Left lobe of liver (tissue), 2 donors: Measurements from ENCODE around the gene CRYGD. TPM values are rescaled to one million over a fixed set of nuclear protein-coding genes. Genes with fewer than 3 reads are reported as not detected.
"Not testable (repeated sequence)": the region's sequence is repeated elsewhere in the genome, so short reads cannot be mapped to it uniquely, and the experiment has no call there.

Experiments used
- ATAC-seq: fragments of 200-7000 bp; cut with Tn5 transposase; one replicate; pipeline ENCODE4 v1.9.1; 2020; ENCODE audit warnings: mild to moderate bottlenecking, moderate library complexity
- DNase-seq: peaks from one replicate; pipeline ENCODE4 v3.0.0-alpha.2; 2020; ENCODE audit warnings: low spot score
- total RNA-seq: library from RNA; stranded (reverse); gene quantifications from one replicate; pipeline ENCODE4 v1.2.1, GENCODE V29; 2021
- donor health status: DM: no; HTN: no; CAD: no; lungs with moderate emphysema.
- donor health status: DM: no; HTN: yes; CAD: no.

Gene CRYGD
- not detected for total RNA-seq

- not testable (repeated sequence) for ATAC-seq, DNase-seq
These were observed at the start of gene CRYGD for GRCh38 chr2:208124013-208124715. TSS of gene CRYGD (minus strand) at chr2:208124524. CDS start at chr2:208124473, 51 bp downstream.

GRCh38 chr2:208172125-208172524, 47.8 kb upstream of the CRYGD start:
- ATAC-seq (no peak), DNase-seq (no peak)

DNA sequence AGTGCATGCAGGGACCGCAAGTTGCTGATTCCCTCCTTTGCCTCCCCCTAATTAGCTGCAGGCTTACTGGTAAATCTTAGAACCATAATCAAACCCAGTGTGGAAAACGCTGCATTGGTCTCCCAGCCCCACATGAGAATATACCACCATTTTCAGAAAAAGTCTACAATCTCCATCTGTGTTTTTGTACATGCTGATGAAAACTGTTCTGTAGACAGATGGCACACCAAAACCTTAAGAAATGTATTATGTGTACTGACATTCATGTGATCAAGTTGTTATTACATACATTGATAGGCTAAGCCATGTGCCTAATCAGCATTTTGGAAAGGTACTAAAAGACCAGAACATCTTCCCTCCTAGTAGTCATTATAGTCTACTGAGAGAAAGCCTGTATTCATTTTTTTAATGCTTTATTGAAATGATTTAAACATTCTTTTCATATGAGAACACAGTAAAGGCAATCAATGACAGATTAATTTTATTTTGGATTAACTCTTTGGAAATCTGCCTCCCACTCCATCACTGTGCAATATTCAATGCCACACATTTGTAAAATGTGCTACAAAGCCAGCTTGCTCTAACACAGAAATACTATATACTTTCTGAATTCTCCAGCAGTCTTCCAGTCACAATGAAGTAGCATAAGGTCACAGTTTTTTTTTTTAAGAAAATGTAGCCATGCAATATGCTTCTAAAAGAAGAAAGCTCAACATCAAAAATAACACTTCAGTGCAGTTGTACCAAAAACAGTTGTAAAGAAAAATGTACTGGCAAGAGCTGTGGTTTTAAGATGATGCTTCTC, 40.8 kb upstream of the CRYGD start:
- ATAC-seq (no peak), DNase-seq (no peak)

- DNase-seq (no peak), ATAC-seq (no peak)
These were observed 39.2 kb upstream of the CRYGD start, which contains the start of gene CRYGA for GRCh38 chr2:208163489-208163888. TSS of gene CRYGA (minus strand) at chr2:208163589. CDS start at chr2:208163556, 33 bp downstream.

DNA sequence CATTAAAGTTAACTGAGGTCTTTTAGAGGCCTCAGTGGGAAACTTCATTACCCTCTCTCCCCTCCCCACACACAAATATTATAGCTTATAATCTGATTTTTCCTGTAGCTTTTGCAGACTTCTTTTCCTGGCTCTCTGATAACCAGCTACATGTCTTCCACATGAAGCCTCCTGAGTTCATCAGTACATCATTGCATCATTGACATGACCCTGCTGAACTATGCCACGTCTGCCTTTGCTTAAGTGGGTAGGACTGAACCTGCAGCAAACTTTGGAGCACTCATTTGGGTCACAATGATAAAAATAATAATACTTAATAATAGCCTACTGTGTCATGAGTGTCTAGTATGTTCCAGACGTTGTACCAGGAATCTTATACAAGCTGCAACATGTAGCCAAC, 32.1 kb upstream of the CRYGD start:
- DNase-seq = no peak
- peak; percentile 72 for ATAC-seq

GRCh38 chr2:208153156-208153555, 28.8 kb upstream of the CRYGD start:
- ATAC-seq (no peak), DNase-seq (no peak)

DNA sequence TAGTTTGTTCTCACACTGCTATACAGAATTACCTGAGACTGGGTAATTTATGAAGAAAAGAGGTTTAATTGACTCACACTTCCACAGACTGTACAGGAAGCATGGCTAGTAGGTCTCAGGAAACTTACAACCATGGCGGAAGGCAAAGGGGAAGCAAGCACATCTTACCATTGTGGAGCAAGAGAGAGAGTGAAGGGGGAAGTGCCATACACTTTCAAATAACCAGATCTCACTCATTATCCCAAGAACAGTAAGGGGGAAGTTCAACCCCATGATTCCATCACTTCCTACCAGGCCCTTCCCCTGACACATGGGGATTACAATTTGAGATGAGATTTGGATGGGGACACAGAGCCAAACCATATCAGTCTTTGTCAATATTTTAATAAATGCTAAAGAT, 26.6 kb upstream of the CRYGD start:
- ATAC-seq = no peak
- DNase-seq = no peak

- DNase-seq (no peak), ATAC-seq (no peak)
These were observed 25.8 kb upstream of the CRYGD start for GRCh38 chr2:208150094-208150493.

GRCh38 chr2:208148803-208149202, 24.5 kb upstream of the CRYGD start:
- ATAC-seq = no peak
- no peak for DNase-seq

DNA sequence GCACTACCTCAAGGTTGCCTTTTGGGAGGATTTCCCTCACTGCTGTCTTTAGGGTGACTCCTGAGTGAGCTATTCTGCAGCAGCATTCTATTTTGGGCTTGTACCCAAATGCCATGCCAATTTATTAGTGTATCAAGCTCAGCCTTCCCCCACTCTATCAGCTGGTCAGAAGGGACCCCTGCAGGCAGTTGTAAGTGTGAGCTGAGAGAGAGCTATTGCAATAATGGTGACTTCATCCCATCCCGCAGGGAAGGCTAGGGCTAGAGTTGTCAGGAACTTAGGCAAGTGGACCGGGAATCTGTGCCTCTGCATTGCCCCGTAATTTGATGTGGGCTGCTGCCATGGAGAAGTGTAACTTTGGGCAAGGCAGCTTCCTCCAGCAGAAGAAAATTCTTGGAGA, 23.4 kb upstream of the CRYGD start:
- ATAC-seq = no peak

GRCh38 chr2:208147008-208147407, 22.7 kb upstream of the CRYGD start:
- ATAC-seq (no peak), DNase-seq (no peak)

More for the DNA sequence above, 23.4 kb upstream of the CRYGD start:
- no peak for DNase-seq

DNA sequence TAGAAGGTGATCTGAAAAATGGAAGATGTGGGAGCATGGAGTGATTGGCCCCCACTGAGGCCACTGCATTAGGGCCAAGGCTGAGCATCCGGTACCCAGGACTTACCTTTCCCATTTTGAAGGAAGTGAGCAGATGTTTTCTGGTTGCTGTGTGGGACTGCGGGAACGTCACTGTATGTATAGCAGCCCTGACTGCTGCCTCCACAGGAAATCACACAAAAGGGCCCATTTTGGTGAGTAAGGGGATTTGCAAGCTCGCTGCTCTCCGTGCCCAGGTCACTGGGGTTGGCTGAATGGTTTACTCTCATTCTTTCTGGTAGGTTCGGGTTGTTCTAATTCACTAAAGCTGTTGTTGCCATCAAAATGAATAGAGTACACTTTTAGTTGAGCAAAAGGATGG, 21.7 kb upstream of the CRYGD start, which contains the start of gene CRYGB:
CRYGB (minus strand) TSS at position 153 of the 400 bp plus-strand sequence; CDS start at position 115, 38 bp downstream.
- DNase-seq = no peak
- ATAC-seq = no peak

GRCh38 chr2:208142925-208143799, 18.8 kb upstream of the CRYGD start:
- ATAC-seq (no peak), DNase-seq (no peak)

DNA sequence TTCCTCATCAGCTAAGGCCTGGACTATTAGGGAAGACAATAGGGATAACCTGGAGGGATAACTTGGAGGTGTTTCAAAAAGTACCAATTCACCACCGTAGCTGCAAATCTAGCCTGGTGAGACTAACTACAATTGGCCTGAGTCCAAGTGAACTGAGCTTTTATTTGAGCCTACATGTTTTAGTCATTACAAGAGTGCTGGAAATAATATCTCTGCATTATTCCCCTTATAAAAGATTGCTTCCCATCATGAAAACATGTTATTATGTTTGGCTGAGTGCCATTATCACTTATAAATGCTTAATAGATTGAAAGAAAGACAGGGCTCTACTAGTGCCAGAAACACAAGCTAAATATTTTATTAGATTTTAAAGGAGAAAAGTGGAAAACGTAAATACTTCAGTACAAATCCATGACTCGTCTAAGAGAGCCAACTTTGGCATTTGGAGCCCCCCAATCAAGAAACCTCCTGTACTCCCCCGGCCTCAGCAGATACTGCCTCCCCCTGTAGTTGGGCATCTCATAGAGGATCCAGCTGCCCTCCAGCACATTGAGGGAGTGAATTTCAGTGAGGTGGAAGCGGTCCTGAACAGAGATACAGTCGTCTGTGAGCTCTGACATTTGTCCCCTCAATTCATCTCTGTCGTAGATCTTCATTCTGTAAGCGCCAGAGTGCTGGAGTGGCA, 18.1 kb upstream of the CRYGD start:
- ATAC-seq (no peak), DNase-seq (no peak)

- no peak for DNase-seq
- ATAC-seq = no peak
These were observed 15.1 kb upstream of the CRYGD start for GRCh38 chr2:208139447-208139846.

GRCh38 chr2:208138334-208138733, 14.0 kb upstream of the CRYGD start:
- not testable (repeated sequence) for DNase-seq, ATAC-seq

DNA sequence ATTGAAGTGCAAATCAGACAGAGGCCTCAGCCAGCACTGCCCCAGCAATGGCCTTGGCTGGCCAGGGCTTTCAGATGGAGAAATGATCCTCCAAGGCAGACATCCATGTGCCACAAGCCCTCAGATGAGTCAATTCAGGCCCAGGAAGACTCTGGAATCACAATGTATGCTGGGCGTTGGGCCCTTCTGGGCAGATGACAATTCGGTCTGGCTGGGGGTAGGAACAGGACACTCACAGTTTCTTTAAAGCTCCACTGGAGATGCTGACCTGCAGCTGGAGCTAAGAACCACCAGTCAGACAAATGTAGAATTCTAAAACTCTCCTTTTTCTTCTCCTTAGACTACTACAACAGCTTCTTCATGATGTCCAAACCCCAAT, 12.4 kb upstream of the CRYGD start:
- no peak for DNase-seq
- no peak for ATAC-seq

GRCh38 chr2:208135794-208136715, 11.7 kb upstream of the CRYGD start:
- DNase-seq (no peak), ATAC-seq (peak; percentile 99)

DNA sequence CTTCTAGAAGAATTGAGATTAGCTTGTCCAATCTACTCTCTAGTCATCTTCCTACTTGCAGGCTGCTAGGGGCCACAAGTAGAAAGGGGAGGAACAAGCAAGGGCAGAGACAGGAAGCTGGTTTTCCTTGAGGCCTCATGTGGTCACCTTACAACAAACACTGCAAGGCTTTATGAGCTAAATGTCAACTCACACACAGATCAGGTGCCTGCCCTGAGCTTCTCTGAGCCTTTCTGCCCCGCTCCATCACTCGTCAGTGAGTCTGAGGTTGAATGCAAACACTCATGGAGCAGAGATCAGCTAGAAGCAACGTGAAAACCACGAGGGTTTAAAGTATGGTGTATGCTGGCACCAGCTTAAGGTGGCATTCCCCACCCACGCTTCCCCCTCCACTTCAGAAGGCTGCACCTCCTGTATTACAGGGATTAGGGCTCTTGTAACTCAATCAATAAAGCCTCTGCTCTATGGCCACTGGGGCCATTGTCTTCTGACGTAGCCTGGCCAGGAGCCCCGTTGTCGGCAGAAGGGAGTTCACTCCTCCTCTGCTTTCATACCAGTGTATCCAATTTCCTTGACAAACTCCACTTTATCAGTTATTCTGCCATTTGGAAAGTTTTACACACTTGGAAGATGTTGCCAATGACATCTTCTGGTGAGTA, 10.7 kb upstream of the CRYGD start:
- ATAC-seq (no peak), DNase-seq (no peak)
